ENCODE data around the gene REV3L. TPM values are rescaled to one million over a fixed set of nuclear protein-coding genes. Genes with fewer than 3 reads are reported as not detected.

REV3L gene
- total and polyA plus RNA-seq, 2 of the 8 experiments (the other 6 are each of a cell fraction or from before 2014, with no cell fraction given) = 2.1 to 6.6 TPM

DNA sequence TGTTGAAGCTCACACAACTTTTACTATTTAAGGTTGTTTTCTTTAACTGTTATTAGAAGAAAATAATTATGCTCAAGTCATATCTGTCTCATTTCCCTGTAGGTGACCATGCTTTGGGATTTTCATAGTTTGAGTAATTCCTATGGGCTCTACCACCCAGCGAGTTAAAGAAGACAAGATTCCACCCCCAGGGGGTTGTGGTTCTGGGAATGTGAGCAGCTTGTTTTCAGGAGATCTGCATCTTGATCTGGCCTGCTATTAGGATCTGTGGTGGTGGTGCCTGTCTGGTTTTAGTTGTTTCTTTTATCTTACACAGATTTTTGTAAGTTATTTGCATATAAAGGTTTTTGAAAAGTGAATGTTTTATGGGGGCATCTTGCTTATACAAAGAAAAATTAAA lies 20.2 kb upstream of the REV3L start:
- Histone ChIP-seq H3K79me2 (ENCODE audit: control insufficient read depth in 1 of 2, insufficient read depth in 2 of 2, low read length in 2 of 2) (peaks cover 0 to 17% of the 10 kb centered on the region in 2 experiments; a peak in 2 of 4 replicates), H2BK15ac (ENCODE audit: low read length) (no peak overlapping the region), H3K79me1 (ENCODE audit: low read depth, low read length) (no peaks in the 10 kb centered on the region), H3K4me1 (replicated peaks in 1 of 4; ENCODE audit: control insufficient read depth in 3 of 4, insufficient read depth in 4 of 4, low read length in 3 of 4) (peaks cover 0 to 10% (median 4%) of the 10 kb centered on the region in 4 experiments; a peak in 3 of 7 replicates), H3K9me3 (ENCODE audit: insufficient read depth in 2 of 2, low read depth in 1 of 2, low read length in 1 of 2) (no peaks in the 10 kb centered on the region; a peak in 1 of 4 replicates), H2BK12ac (ENCODE audit: low read depth, low read length) (no peak overlapping the region), H2BK5ac (ENCODE audit: low read depth, low read length) (no peak overlapping the region), H4K5ac (ENCODE audit: insufficient read length, low read depth, low read length) (no peak overlapping the region), H4K20me1 (replicated peaks in 1 of 2; ENCODE audit: control insufficient read depth in 1 of 2, insufficient read depth in 2 of 2, low read length in 2 of 2) (no peaks in the 10 kb centered on the region), H3K23ac (ENCODE audit: insufficient read length) (no peak overlapping the region), H3K36me3 (ENCODE audit: control insufficient read depth in 2 of 4, insufficient read depth in 4 of 4, low read length in 3 of 4) (no peaks in the 10 kb centered on the region), H3K14ac (ENCODE audit: insufficient read length) (no peak overlapping the region), H2BK20ac (ENCODE audit: low read length) (no peak overlapping the region), H3K27ac (ENCODE audit: low read depth, low read length) (no peak overlapping the region), H4K8ac (ENCODE audit: extremely low read depth, insufficient read depth, low read length) (no peak overlapping the region), H3K23me2 (ENCODE audit: low read depth, low read length) (no peaks in the 10 kb centered on the region; the same call in 1 of the 2 replicates), H2AFZ (ENCODE audit: low read length) (no peak overlapping the region), H3K27me3 (replicated peaks in 1 of 4; ENCODE audit: control insufficient read depth in 3 of 4, extremely low read depth in 1 of 4, insufficient read depth in 3 of 4, low read length in 3 of 4) (no peaks in the 10 kb centered on the region), H3K18ac (ENCODE audit: extremely low read depth, low read length) (no peak overlapping the region), H4K91ac (replicated peaks; ENCODE audit: insufficient read length, low read length) (no peak overlapping the region), H3K56ac (replicated peaks; ENCODE audit: insufficient read length, low read depth, low read length) (no peak overlapping the region), H3K4me2 (ENCODE audit: insufficient read depth in 1 of 2, low read depth in 2 of 2, low read length in 2 of 2) (peak overlapping the region in 1 of 2 experiments; percentile 24; a peak in 2 of 4 replicates), H2AK5ac (ENCODE audit: low read depth, low read length) (no peak overlapping the region), H3K9ac (replicated peaks in 1 of 4; ENCODE audit: extremely low read depth in 1 of 4, low read depth in 3 of 4, low read length in 3 of 4) (no peak overlapping the region), H3K4me3 (ENCODE audit: extremely low read depth in 1 of 4, insufficient read depth in 2 of 4, low read depth in 3 of 4, low read length in 4 of 4) (no peak overlapping the region), H2BK120ac (replicated peaks; ENCODE audit: low read depth, low read length) (no peak overlapping the region), H3K4ac (replicated peaks; ENCODE audit: insufficient read length, low read depth, low read length) (no peak overlapping the region)
- WGBS, 2 experiments (ENCODE audit: extremely low coverage in 1 of 2, insufficient coverage in 1 of 2, insufficient read length in 1 of 2, insufficient replicate concordance in 2 of 2, low coverage in 1 of 2, low lambda C conversion rate in 2 of 2, missing lambda C conversion rate in 1 of 2) = 47% methylated on average over 1 of the region's 1 CpG; no CpG with 5 or more reads in 1 of the 2 experiments
- DNase-seq (ENCODE audit: low read depth in 1 of 2, low spot score in 2 of 2) (no peak), FAIRE-seq (no peak)
- POLR2A ChIA-PET (ENCODE audit: partially characterized antibody) = interaction anchor here (1.2 kb wide), 1 partner anchor 19 kb away, joined by 4 read pairs; no protein-coding TSS in a partner anchor
- CTCF ChIA-PET (ENCODE audit: partially characterized antibody) = interaction anchor here (0.6 to 2.0 kb wide), 4 partner anchors 13 to 62 kb away, joined by 3 to 5 read pairs (median 4); no protein-coding TSS in a partner anchor
- TF ChIP-seq CREB1 (IDR thresholded peaks at IDR 0.05) (no peak), CEBPB (IDR thresholded peaks at IDR 0.05; ENCODE audit: low read depth, low read length) (no peak), PHF8 (conservative IDR thresholded peaks at IDR 0.05; ENCODE audit: low read depth, low read length) (no peak), HDAC6 (IDR thresholded peaks at IDR 0.05; ENCODE audit: low read depth, low read length) (no peak), EZH2 (IDR thresholded peaks at IDR 0.05; ENCODE audit: low read depth, low read length, severe bottlenecking) (no peak), CHD2 (IDR thresholded peaks at IDR 0.05; ENCODE audit: low read length) (no peak), SP1 (IDR thresholded peaks at IDR 0.05; ENCODE audit: low read depth, low read length) (no peak), EP300 (IDR thresholded peaks at IDR 0.05; ENCODE audit: borderline replicate concordance in 1 of 2, low read depth in 2 of 2, low read length in 2 of 2) (no peak), NRF1 (IDR thresholded peaks at IDR 0.05; ENCODE audit: low read depth, low read length) (no peak), POLR2A (IDR thresholded peaks at IDR 0.05; ENCODE audit: control extremely low read depth in 1 of 2, low read depth in 2 of 2, low read length in 2 of 2) (no peak), NANOG (IDR thresholded peaks at IDR 0.05; ENCODE audit: insufficient read depth, low read depth, low read length, poor library complexity, severe bottlenecking) (no peak), CBX8 (IDR thresholded peaks at IDR 0.05; ENCODE audit: borderline replicate concordance, low read depth, low read length) (no peak), GTF2F1 (IDR thresholded peaks at IDR 0.05; ENCODE audit: borderline replicate concordance, low read depth, low read length) (no peak)
- TF ChIP-seq, protein P1, sequence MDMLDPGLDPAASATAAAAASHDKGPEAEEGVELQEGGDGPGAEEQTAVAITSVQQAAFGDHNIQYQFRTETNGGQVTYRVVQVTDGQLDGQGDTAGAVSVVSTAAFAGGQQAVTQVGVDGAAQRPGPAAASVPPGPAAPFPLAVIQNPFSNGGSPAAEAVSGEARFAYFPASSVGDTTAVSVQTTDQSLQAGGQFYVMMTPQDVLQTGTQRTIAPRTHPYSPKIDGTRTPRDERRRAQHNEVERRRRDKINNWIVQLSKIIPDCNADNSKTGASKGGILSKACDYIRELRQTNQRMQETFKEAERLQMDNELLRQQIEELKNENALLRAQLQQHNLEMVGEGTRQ (IDR thresholded peaks at IDR 0.05; ENCODE audit: low read length) = no peak

All from H1 (cell line).